K562 (cell line): ENCODE data around the gene LIF. TPM values are rescaled to one million over a fixed set of nuclear protein-coding genes. Genes with fewer than 3 reads are reported as not detected.

ENCODE experiments used
- ATAC-seq: fragments of 200-7000 bp; cut with Tn5 transposase; 3 replicates; pipeline ENCODE4 v1.9.1; 2020; ENCODE audit warnings: moderate library complexity
- BruUV-seq: library from RNA; stranded (reverse); fragments of 400-500 nt; replicated peaks from 2 replicates; lab custom pipeline; 2021; lab: Mats Ljungman, UMichigan
- CTCF ChIA-PET: fragments of 300-600 bp; formaldehyde crosslinking; extraction: SDS; loops from one replicate; lab custom pipeline; 2021; ENCODE audit warnings: low intra/inter-chr PET ratio; lab: Yijun Ruan, JAX
- POLR2A ChIA-PET: fragments of 300-600, 350-650 bp; sonication (Branson Sonifier 250); formaldehyde crosslinking; extraction: SDS; loops from one replicate; lab custom pipeline; 2021; ENCODE audit warnings: antibody characterized with exemption, inconsistent platforms; lab: Yijun Ruan, JAX
- DNase-seq, 4 experiments: peaks; one replicate each; pipeline versions ENCODE4 v3.0.0 to v3.0.0-alpha.2; 2011 to 2018; ENCODE audit warnings: low spot score in 3 of 4, mixed read lengths in 3 of 4; ENCODE audit errors: extremely low read depth in 1 of 4
- FAIRE-seq: peaks from 2 replicates; lab custom pipeline; 2011; peaks lifted over from hg19 to GRCh38; lab: Jason Lieb, UNC
- H2AFZ ChIP-seq: 2 replicates; pipeline ENCODE4 v1.6.0; 2011; ENCODE audit warnings: low read depth, low read length, control low read depth, inconsistent platforms
- H3K27ac ChIP-seq: fragments of 200-600 bp; 3 replicates; pipeline ENCODE4 v1.8.0; 2011; ENCODE audit warnings: low read depth, mild to moderate bottlenecking, control low read depth, inconsistent platforms, low read length, moderate library complexity, mixed read lengths; ENCODE audit errors: extremely low read depth
- H3K27me3 ChIP-seq, 2 experiments: fragments of 300-600 bp in 1 of 2; 2 replicates in 1 of 2; 3 replicates in 1 of 2; pipeline versions ENCODE4 v1.6.0 to v1.8.0; 2011; ENCODE audit warnings: inconsistent platforms in 2 of 2, low read length in 2 of 2, mild to moderate bottlenecking in 1 of 2, mixed read lengths in 1 of 2, moderate library complexity in 1 of 2; ENCODE audit not compliant: control insufficient read depth in 2 of 2, insufficient read depth in 2 of 2
- H3K36me3 ChIP-seq: fragments of 300-600 bp; 3 replicates; pipeline ENCODE4 v1.8.0; 2011; ENCODE audit warnings: mild to moderate bottlenecking, low read length, inconsistent platforms; ENCODE audit not compliant: control insufficient read depth, insufficient read depth
- H3K4me1 ChIP-seq, 2 experiments: fragments of 200-600 bp in 1 of 2; replicated peaks in 1 of 2; 2 replicates in 1 of 2; 3 replicates in 1 of 2; pipeline versions ENCODE4 v1.5.1 to v1.8.0; 2011; ENCODE audit warnings: inconsistent platforms in 2 of 2, low read length in 2 of 2, mild to moderate bottlenecking in 1 of 2, mixed read lengths in 1 of 2, moderate library complexity in 1 of 2; ENCODE audit not compliant: control insufficient read depth in 2 of 2, insufficient read depth in 2 of 2
- H3K4me2 ChIP-seq: 2 replicates; pipeline ENCODE4 v1.6.1; 2011; ENCODE audit warnings: low read length, control low read depth, inconsistent platforms, mixed read lengths; ENCODE audit not compliant: insufficient read depth
- H3K4me3 ChIP-seq: fragments of 200-600 bp; sonication (generic), shearing (Covaris generic); 2 replicates; pipeline ENCODE4 v1.5.1; 2016; ENCODE audit warnings: control low read depth, inconsistent platforms
- H3K79me2 ChIP-seq: fragments of 200-600 bp; 3 replicates; pipeline ENCODE4 v1.8.0; 2011; ENCODE audit warnings: low read length, inconsistent platforms; ENCODE audit not compliant: control insufficient read depth, insufficient read depth
- H3K9ac ChIP-seq, 2 experiments: 2 replicates each; pipeline versions ENCODE4 v1.6.0 to v1.6.1; 2011; ENCODE audit warnings: low read depth in 2 of 2, low read length in 2 of 2, control low read depth in 1 of 2, inconsistent platforms in 1 of 2, mild to moderate bottlenecking in 1 of 2, mixed read lengths in 1 of 2; ENCODE audit not compliant: insufficient read depth in 1 of 2
- H3K9me1 ChIP-seq: one replicate; pipeline ENCODE4 v1.6.0; 2011; ENCODE audit warnings: inconsistent platforms, mild to moderate bottlenecking, low read length, moderate library complexity; ENCODE audit not compliant: control insufficient read depth, insufficient read depth
- H3K9me3 ChIP-seq: replicated peaks from 2 replicates; pipeline ENCODE4 v1.5.1; 2011; ENCODE audit warnings: low read depth, low read length, inconsistent platforms; ENCODE audit not compliant: control insufficient read depth, insufficient read depth
- H4K20me1 ChIP-seq: replicated peaks from 2 replicates; pipeline ENCODE4 v1.6.1; 2011; ENCODE audit warnings: low read length, inconsistent platforms, mixed read lengths; ENCODE audit not compliant: control insufficient read depth, insufficient read depth
- BMI1 ChIP-seq: fragments of 150-350 bp; IDR thresholded peaks from 2 replicates; pipeline ENCODE4 v1.6.1; 2014; ENCODE audit warnings: low read length
- DNMT1 ChIP-seq: fragments of 450-650 bp; IDR thresholded peaks from 2 replicates; pipeline ENCODE4 v1.6.1; 2016; ENCODE audit warnings: antibody characterized with exemption, mild to moderate bottlenecking
- EP300 ChIP-seq: IDR thresholded peaks from 2 replicates; pipeline ENCODE4 v1.6.1; 2012; ENCODE audit warnings: low read length, improper control_type of control experiment
- HEY1 ChIP-seq: fragments of 250-450 bp; sonication (Bioruptor Pico); IDR thresholded peaks from 2 replicates; pipeline ENCODE4 v1.5.0; 2020; ENCODE audit warnings: mild to moderate bottlenecking, moderate library complexity, borderline replicate concordance
- HLTF ChIP-seq: fragments of 450-650 bp; IDR thresholded peaks from 2 replicates; pipeline ENCODE4 v1.6.1; 2016
- NCOA2 ChIP-seq, 2 experiments: fragments of 450-650 bp; IDR thresholded peaks; 2 replicates each; pipeline ENCODE4 v1.6.1; 2018; ENCODE audit warnings: mild to moderate bottlenecking in 2 of 2, moderate library complexity in 1 of 2; ENCODE audit not compliant: partially characterized antibody in 2 of 2
- NCOR1 ChIP-seq: fragments of 450-650 bp; IDR thresholded peaks from 2 replicates; pipeline ENCODE4 v1.6.1; 2016; ENCODE audit warnings: mild to moderate bottlenecking, moderate library complexity
- NR2C1 ChIP-seq, 2 experiments: fragments of 450-650 bp; IDR thresholded peaks; 2 replicates each; pipeline ENCODE4 v1.6.1; 2017; ENCODE audit warnings: mild to moderate bottlenecking in 2 of 2, antibody characterized with exemption in 1 of 2, inconsistent platforms in 1 of 2, missing compliant biosample characterization in 1 of 2, missing genetic modification characterization in 1 of 2
- POU5F1 ChIP-seq: fragments of 150-350 bp; IDR thresholded peaks from 2 replicates; pipeline ENCODE4 v1.6.1; 2014; ENCODE audit warnings: borderline replicate concordance, low read length, low read depth, mild to moderate bottlenecking; ENCODE audit not compliant: partially characterized antibody
- SMAD4 ChIP-seq: fragments of 250-450 bp; sonication (Bioruptor Pico); conservative IDR thresholded peaks from 2 replicates; pipeline ENCODE4 v1.8.0; 2021; ENCODE audit warnings: inconsistent platforms, mild to moderate bottlenecking, moderate library complexity
- TGIF2 ChIP-seq: sonication (generic); formaldehyde crosslinking; IDR thresholded peaks from 2 replicates; pipeline ENCODE4 v1.8.1; 2022; ENCODE audit warnings: mild to moderate bottlenecking, missing genetic modification reagents, moderate library complexity
- ZEB2 ChIP-seq: fragments of 450-650 bp; IDR thresholded peaks from 2 replicates; pipeline ENCODE4 v1.6.1; 2016
- ZKSCAN8 ChIP-seq: fragments of 200-800 bp; sonication (Bioruptor generic); IDR thresholded peaks from 2 replicates; pipeline ENCODE4 v1.6.1; 2016; ENCODE audit warnings: missing genetic modification characterization, missing compliant biosample characterization
- ZNF57 ChIP-seq: fragments of 450-650 bp; formaldehyde crosslinking; IDR thresholded peaks from 2 replicates; pipeline ENCODE4 v1.4.0; 2020; ENCODE audit warnings: mild to moderate bottlenecking, moderate library complexity
- ZSCAN32 ChIP-seq: fragments of 450-650 bp; formaldehyde crosslinking; IDR thresholded peaks from 2 replicates; pipeline ENCODE4 v1.4.0; 2020; ENCODE audit warnings: mild to moderate bottlenecking, moderate library complexity
- WGBS: fragments of 100-300 bp; shearing (Covaris generic); methylation state at CpG from one replicate; pipeline ENCODE4 v1.1.6; 2016; ENCODE audit warnings: low coverage, mixed read lengths; ENCODE audit not compliant: insufficient coverage; ENCODE audit errors: missing lambda C conversion rate; 5-methylcytosine and 5-hydroxymethylcytosine counted together
- in situ Hi-C: fragments of 300-500 bp; cut with MboI; formaldehyde crosslinking; loops from 4 replicates; pipeline ENCODE4 v1.15.0; 2018; ENCODE audit warnings: inconsistent platforms, mixed read lengths
- intact Hi-C: fragments of 100-400 bp; cut with micrococcal nuclease; formaldehyde crosslinking; loops from 2 replicates; pipeline ENCODE4 v1.14.2; 2022
- polyA plus RNA-seq, 8 experiments: library from polyadenylated mRNA; depleted of rRNA in 4 of 8; stranded (reverse) in 5 of 8; unstranded in 3 of 8; fragments of >200 nt; fragmentation: Nextera tagmentation in 2 of 8; fragmentation: Illumina TruSeq in 1 of 8; extraction: Ambion mirVana in 2 of 8; extraction: Trizol in 1 of 8; gene quantifications; 2 replicates each; pipeline versions ENCODE4 v1.2.1 to v1.2.3, GENCODE V29; 2011 to 2014; ENCODE audit warnings: inconsistent platforms in 1 of 8, missing spikeins in 1 of 8
- total RNA-seq, 7 experiments: library from RNA; depleted of rRNA in 6 of 7; stranded (reverse); fragments of >200 nt in 6 of 7; fragmentation: Illumina TruSeq in 2 of 7; extraction: Trizol in 2 of 7; gene quantifications; 2 replicates each; pipeline versions ENCODE4 v1.2.1 to v1.2.3, GENCODE V29; 2011 to 2021; ENCODE audit warnings: low replicate concordance in 1 of 7
- TF ChIP-seq, protein P1 (sequence below): fragments of 450-650 bp; IDR thresholded peaks from 2 replicates; pipeline ENCODE4 v1.7.0; 2016; ENCODE audit warnings: borderline replicate concordance
- TF ChIP-seq, protein P2 (sequence below), 3 experiments: fragments of 200-800 bp in 1 of 3; sonication (Bioruptor generic) in 1 of 3; sonication (generic) in 1 of 3; formaldehyde crosslinking in 1 of 3; IDR thresholded peaks; 2 replicates each; pipeline versions ENCODE4 v1.6.1 to v1.8.0; 2016 to 2022; ENCODE audit warnings: mild to moderate bottlenecking in 2 of 3, missing compliant biosample characterization in 2 of 3, missing genetic modification characterization in 2 of 3, missing genetic modification reagents in 1 of 3
- TF ChIP-seq, protein P3 (sequence below): fragments of 250-450 bp; sonication (Bioruptor Pico); IDR thresholded peaks from 2 replicates; pipeline ENCODE4 v1.5.0; 2021; ENCODE audit warnings: mild to moderate bottlenecking, borderline replicate concordance

The LIF gene
- total and polyA plus RNA-seq, 9 of the 15 experiments (the other 6 are each of a cell fraction or from before 2014, with no cell fraction given): 0.05 to 0.39 (median 0.18) TPM; not detected in 3

DNA sequence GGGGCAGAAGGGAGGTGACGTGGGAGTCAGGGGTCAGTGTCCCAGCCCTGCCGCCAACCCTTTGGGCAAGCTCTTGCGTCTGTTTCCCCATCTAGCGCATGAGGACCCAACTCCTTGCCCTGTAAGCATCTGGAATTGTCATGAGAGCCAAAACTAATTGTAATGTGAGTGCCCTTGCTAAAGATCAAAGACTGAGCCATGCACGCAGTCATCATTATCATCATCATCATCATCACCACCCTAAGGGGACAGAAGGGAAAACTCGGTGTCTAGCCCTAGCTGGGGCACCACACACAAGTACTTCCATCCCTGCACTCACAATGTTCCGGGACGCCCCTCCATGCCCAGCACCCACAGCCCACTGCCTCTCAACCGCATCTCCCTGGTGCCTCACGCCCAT, 2.5 kb downstream of the LIF start:
- 47% methylated on average over 5 of the region's 10 CpGs for WGBS
- BruUV-seq: no TSS peak
- Histone ChIP-seq H2AFZ (no peak overlapping the region), H4K20me1 (0 out of 2 replicates have a peak, but pooled peaks cover 4% of the 10 kb centered on the region), H3K4me1 (peaks cover 0 to 25% of the 10 kb centered on the region in 2 experiments; a peak in 2 of 5 replicates), H3K27me3 (peaks cover 0 to 44% of the 10 kb centered on the region in 2 experiments; a peak in 2 of 5 replicates), H3K4me3 (no peak overlapping the region), H3K79me2 (no peaks in the 10 kb centered on the region), H3K4me2 (no peak overlapping the region), H3K9me3 (no peaks in the 10 kb centered on the region), H3K36me3 (no peaks in the 10 kb centered on the region)
- in situ Hi-C loops: loop anchor here (5.0 kb wide), 1 partner anchor 137 kb away; no protein-coding TSS in a partner anchor
- ChIA-PET POLR2A (interaction anchor here (0.6 kb wide), 1 partner anchor 19 kb away, joined by 4 read pairs; no protein-coding TSS in a partner anchor), CTCF (no interaction called here)
- DNase-seq (no peak), ATAC-seq (no peak)
- no peak for TF ChIP-seq NCOR1
- no peak for TF ChIP-seq ZEB2
- TF ChIP-seq HEY1: no peak
- no peak for TF ChIP-seq HLTF
- no peak for TF ChIP-seq NCOA2 (IDR thresholded peaks at IDR 0.05; ENCODE audit: partially characterized antibody in 2 of 2)
- TF ChIP-seq, protein P1, sequence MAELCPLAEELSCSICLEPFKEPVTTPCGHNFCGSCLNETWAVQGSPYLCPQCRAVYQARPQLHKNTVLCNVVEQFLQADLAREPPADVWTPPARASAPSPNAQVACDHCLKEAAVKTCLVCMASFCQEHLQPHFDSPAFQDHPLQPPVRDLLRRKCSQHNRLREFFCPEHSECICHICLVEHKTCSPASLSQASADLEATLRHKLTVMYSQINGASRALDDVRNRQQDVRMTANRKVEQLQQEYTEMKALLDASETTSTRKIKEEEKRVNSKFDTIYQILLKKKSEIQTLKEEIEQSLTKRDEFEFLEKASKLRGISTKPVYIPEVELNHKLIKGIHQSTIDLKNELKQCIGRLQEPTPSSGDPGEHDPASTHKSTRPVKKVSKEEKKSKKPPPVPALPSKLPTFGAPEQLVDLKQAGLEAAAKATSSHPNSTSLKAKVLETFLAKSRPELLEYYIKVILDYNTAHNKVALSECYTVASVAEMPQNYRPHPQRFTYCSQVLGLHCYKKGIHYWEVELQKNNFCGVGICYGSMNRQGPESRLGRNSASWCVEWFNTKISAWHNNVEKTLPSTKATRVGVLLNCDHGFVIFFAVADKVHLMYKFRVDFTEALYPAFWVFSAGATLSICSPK: no peak
- no peak for TF ChIP-seq ZSCAN32 (CRISPR knock-in tag)
- no peak for TF ChIP-seq ZNF57 (CRISPR knock-in tag)
- TF ChIP-seq DNMT1: no peak
- TF ChIP-seq POU5F1: no peak
- no peak for TF ChIP-seq EP300
- TF ChIP-seq ZKSCAN8: no peak
- TF ChIP-seq, protein P2, sequence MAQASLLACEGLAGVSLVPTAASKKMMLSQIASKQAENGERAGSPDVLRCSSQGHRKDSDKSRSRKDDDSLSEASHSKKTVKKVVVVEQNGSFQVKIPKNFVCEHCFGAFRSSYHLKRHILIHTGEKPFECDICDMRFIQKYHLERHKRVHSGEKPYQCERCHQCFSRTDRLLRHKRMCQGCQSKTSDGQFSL (CRISPR knock-in tag; IDR thresholded peaks at IDR 0.05): no peak
- TF ChIP-seq, protein P2 (tag; IDR thresholded peaks at IDR 0.05): no peak
- TF ChIP-seq BMI1: no peak
- TF ChIP-seq, protein P3, sequence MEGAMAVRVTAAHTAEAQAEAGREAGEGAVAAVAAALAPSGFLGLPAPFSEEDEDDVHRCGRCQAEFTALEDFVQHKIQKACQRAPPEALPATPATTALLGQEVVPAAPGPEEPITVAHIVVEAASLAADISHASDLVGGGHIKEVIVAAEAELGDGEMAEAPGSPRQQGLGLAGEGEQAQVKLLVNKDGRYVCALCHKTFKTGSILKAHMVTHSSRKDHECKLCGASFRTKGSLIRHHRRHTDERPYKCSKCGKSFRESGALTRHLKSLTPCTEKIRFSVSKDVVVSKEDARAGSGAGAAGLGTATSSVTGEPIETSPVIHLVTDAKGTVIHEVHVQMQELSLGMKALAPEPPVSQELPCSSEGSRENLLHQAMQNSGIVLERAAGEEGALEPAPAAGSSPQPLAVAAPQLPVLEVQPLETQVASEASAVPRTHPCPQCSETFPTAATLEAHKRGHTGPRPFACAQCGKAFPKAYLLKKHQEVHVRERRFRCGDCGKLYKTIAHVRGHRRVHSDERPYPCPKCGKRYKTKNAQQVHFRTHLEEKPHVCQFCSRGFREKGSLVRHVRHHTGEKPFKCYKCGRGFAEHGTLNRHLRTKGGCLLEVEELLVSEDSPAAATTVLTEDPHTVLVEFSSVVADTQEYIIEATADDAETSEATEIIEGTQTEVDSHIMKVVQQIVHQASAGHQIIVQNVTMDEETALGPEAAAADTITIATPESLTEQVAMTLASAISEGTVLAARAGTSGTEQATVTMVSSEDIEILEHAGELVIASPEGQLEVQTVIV (CRISPR knock-in tag): no peak
- no peak for TF ChIP-seq TGIF2 (CRISPR knock-in tag)
- no peak for TF ChIP-seq NR2C1 (IDR thresholded peaks at IDR 0.05)
- TF ChIP-seq NR2C1 (tag; IDR thresholded peaks at IDR 0.05): no peak
- no peak for TF ChIP-seq SMAD4 (CRISPR knock-in tag)
- TF ChIP-seq, all 486 proteins: peak for 0
- Histone ChIP-seq H3K27ac (no peak overlapping the region), H3K9ac (no peak overlapping the region), H3K9me1 (no peaks in the 10 kb centered on the region)
- intact Hi-C loops: no loop called here
- FAIRE-seq: no peak
